HepG2 (cell line): ENCODE data around the gene C10orf67.

ENCODE experiments used
- EP300 ChIP-seq, 3 experiments: sonication (generic) in 1 of 3; formaldehyde crosslinking in 1 of 3; IDR thresholded peaks; 2 replicates each; pipeline versions ENCODE4 v1.5.1 to v1.6.1; 2011 to 2020; ENCODE audit warnings: low read depth in 2 of 3, low read length in 2 of 3, borderline replicate concordance in 1 of 3, improper control_type of control experiment in 1 of 3, mild to moderate bottlenecking in 1 of 3, missing genetic modification reagents in 1 of 3, moderate library complexity in 1 of 3
- POLR2A ChIP-seq, 2 experiments: IDR thresholded peaks; 2 replicates each; pipeline ENCODE4 v1.6.1; 2011; ENCODE audit warnings: low read depth in 2 of 2, low read length in 2 of 2, mild to moderate bottlenecking in 1 of 2, moderate library complexity in 1 of 2; ENCODE audit not compliant: insufficient read depth in 1 of 2
- ZBTB20 ChIP-seq: sonication (generic); formaldehyde crosslinking; IDR thresholded peaks from 2 replicates; pipeline ENCODE4 v1.8.1; 2023; ENCODE audit warnings: missing genetic modification reagents, low read depth, mild to moderate bottlenecking, borderline replicate concordance
- TF ChIP-seq, protein P1 (sequence below): sonication (generic); formaldehyde crosslinking; IDR thresholded peaks from 2 replicates; pipeline ENCODE4 v1.9.0; 2021; ENCODE audit warnings: missing genetic modification reagents, borderline replicate concordance

DNA sequence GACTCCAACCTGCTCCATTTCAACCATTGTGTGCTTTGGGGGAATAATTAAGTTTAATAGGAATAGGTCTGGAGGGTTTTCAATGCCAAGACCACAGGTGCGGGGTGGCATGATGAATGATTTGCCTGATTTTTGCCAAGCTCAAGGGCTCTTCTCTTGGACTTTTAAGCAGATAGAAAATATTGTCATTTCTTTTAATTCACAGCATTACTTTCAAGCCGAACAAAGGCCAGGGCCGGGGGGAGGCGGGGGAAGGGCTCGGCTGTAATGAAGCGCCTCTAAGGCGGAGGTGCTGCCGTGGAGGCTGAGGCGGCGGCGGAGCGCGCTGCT is 146.0 kb downstream of the C10orf67 start:
- no peak for TF ChIP-seq EP300 (IDR thresholded peaks at IDR 0.05; ENCODE audit: low read depth in 2 of 2, low read length in 2 of 2)
- TF ChIP-seq EP300 (CRISPR knock-in tag; IDR thresholded peaks at IDR 0.05; ENCODE audit: borderline replicate concordance), result no peak
- TF ChIP-seq POLR2A (IDR thresholded peaks at IDR 0.05; ENCODE audit: insufficient read depth in 1 of 2, low read depth in 2 of 2, low read length in 2 of 2), result no peak
- TF ChIP-seq, protein P1, sequence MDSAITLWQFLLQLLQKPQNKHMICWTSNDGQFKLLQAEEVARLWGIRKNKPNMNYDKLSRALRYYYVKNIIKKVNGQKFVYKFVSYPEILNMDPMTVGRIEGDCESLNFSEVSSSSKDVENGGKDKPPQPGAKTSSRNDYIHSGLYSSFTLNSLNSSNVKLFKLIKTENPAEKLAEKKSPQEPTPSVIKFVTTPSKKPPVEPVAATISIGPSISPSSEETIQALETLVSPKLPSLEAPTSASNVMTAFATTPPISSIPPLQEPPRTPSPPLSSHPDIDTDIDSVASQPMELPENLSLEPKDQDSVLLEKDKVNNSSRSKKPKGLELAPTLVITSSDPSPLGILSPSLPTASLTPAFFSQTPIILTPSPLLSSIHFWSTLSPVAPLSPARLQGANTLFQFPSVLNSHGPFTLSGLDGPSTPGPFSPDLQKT (CRISPR knock-in tag), result no peak
- no peak for TF ChIP-seq ZBTB20
